A549 (cell line): ENCODE data around the gene CFI. TPM values are rescaled to one million over a fixed set of nuclear protein-coding genes. Genes with fewer than 3 reads are reported as not detected.

Experiments used
- ATAC-seq, 2 experiments: fragments of 200-7000 bp in 1 of 2; fragments of >200 bp in 1 of 2; cut with Nextera tagmentation in 1 of 2; cut with Tn5 transposase in 1 of 2; 3 replicates each; pipeline versions ENCODE4 v1.8.0 to v1.9.1; 2018 to 2020; ENCODE audit warnings: mild to moderate bottlenecking in 1 of 2, moderate library complexity in 1 of 2
- CTCF ChIA-PET: fragments of 300-600 bp; sonication (Branson Sonifier 250); formaldehyde crosslinking; extraction: SDS; loops from one replicate; lab custom pipeline; 2021; ENCODE audit warnings: antibody characterized with exemption, inconsistent platforms; lab: Yijun Ruan, JAX
- POLR2A ChIA-PET: fragments of 350-600 bp; formaldehyde crosslinking; extraction: SDS; loops from one replicate; lab custom pipeline; 2021; ENCODE audit warnings: antibody characterized with exemption, inconsistent platforms; lab: Yijun Ruan, JAX
- DNase-seq, 2 experiments: peaks; one replicate each; pipeline versions ENCODE4 v3.0.0 to v3.0.0-alpha.2; 2011 to 2016; ENCODE audit warnings: low read depth in 1 of 2, low spot score in 1 of 2
- FAIRE-seq: peaks from 2 replicates; lab custom pipeline; 2011; peaks lifted over from hg19 to GRCh38; lab: Jason Lieb, UNC
- H3K27ac ChIP-seq, 2 experiments: fragments of >200 bp; sonication (Bioruptor Twin); formaldehyde crosslinking; 3 replicates each; pipeline ENCODE4 v1.5.1; 2016 to 2017
- H3K4me1 ChIP-seq: fragments of >200 bp; sonication (Bioruptor Twin); formaldehyde crosslinking; 3 replicates; pipeline ENCODE4 v1.6.1; 2016
- H3K4me2 ChIP-seq: fragments of >200 bp; sonication (Bioruptor Twin); formaldehyde crosslinking; 3 replicates; pipeline ENCODE4 v1.6.1; 2016
- H3K4me3 ChIP-seq: fragments of >200 bp; sonication (Bioruptor Twin); formaldehyde crosslinking; 3 replicates; pipeline ENCODE4 v1.5.1; 2016
- H3K9me3 ChIP-seq: fragments of >200 bp; sonication (Bioruptor Twin); formaldehyde crosslinking; 3 replicates; pipeline ENCODE4 v1.6.1; 2016
- CBX2 ChIP-seq: fragments of 200-600 bp; sonication (generic); IDR thresholded peaks from 2 replicates; pipeline ENCODE4 v1.6.1; 2016; ENCODE audit warnings: low read depth, mild to moderate bottlenecking, borderline replicate concordance
- CBX8 ChIP-seq: fragments of 200-600 bp; sonication (generic); IDR thresholded peaks from 2 replicates; pipeline ENCODE4 v1.6.1; 2016
- HDAC2 ChIP-seq: fragments of 200-600 bp; sonication (generic); IDR thresholded peaks from 2 replicates; pipeline ENCODE4 v1.6.1; 2016
- HEYL ChIP-seq: fragments of 250-450 bp; sonication (Bioruptor Pico); IDR thresholded peaks from 2 replicates; pipeline ENCODE4 v1.8.0; 2021; ENCODE audit warnings: mild to moderate bottlenecking, moderate library complexity
- HOXB5 ChIP-seq: fragments of 250-450 bp; sonication (Bioruptor Pico); IDR thresholded peaks from 2 replicates; pipeline ENCODE4 v1.5.0; 2020; ENCODE audit warnings: mild to moderate bottlenecking, moderate library complexity
- JUN ChIP-seq, 2 experiments: fragments of >200 bp; sonication (Bioruptor Twin); formaldehyde crosslinking; IDR thresholded peaks; 2 replicates in 1 of 2; 3 replicates in 1 of 2; pipeline ENCODE4 v1.6.1; 2016 to 2017
- PHF8 ChIP-seq: fragments of 200-600 bp; sonication (generic); IDR thresholded peaks from 2 replicates; pipeline ENCODE4 v1.6.1; 2016; ENCODE audit warnings: low read depth, mild to moderate bottlenecking, antibody characterized with exemption, moderate library complexity, borderline replicate concordance
- POLR2AphosphoS2 ChIP-seq: conservative IDR thresholded peaks from 2 replicates; pipeline ENCODE4 v1.6.1; 2012; ENCODE audit warnings: low read length, improper control_type of control experiment, inconsistent platforms
- RAD21 ChIP-seq, 2 experiments: fragments of >200 bp in 1 of 2; sonication (Bioruptor Twin) in 1 of 2; formaldehyde crosslinking in 1 of 2; IDR thresholded peaks in 1 of 2; conservative IDR thresholded peaks in 1 of 2; 2 replicates in 1 of 2; 3 replicates in 1 of 2; pipeline ENCODE4 v1.6.1; 2012 to 2018; ENCODE audit warnings: inconsistent platforms in 1 of 2
- RCOR1 ChIP-seq: fragments of 150-350 bp; IDR thresholded peaks from 2 replicates; pipeline ENCODE4 v1.6.1; 2014; ENCODE audit warnings: antibody characterized with exemption, low read length, low read depth
- SREBF2 ChIP-seq: fragments of 450-650 bp; IDR thresholded peaks from 2 replicates; pipeline ENCODE4 v1.6.1; 2014; ENCODE audit warnings: mild to moderate bottlenecking, moderate library complexity
- ZC3H11A ChIP-seq: fragments of 450-650 bp; IDR thresholded peaks from 2 replicates; pipeline ENCODE4 v1.6.1; 2014; ENCODE audit warnings: antibody characterized with exemption, mild to moderate bottlenecking
- ZNF302 ChIP-seq: fragments of 250-450 bp; sonication (Bioruptor Pico); IDR thresholded peaks from 2 replicates; pipeline ENCODE4 v1.9.0; 2021; ENCODE audit warnings: inconsistent platforms, mild to moderate bottlenecking, moderate library complexity
- ZSCAN20 ChIP-seq: fragments of 250-450 bp; sonication (Bioruptor Pico); IDR thresholded peaks from 2 replicates; pipeline ENCODE4 v1.8.0; 2022; ENCODE audit warnings: mild to moderate bottlenecking, moderate library complexity
- WGBS: methylation state at CpG from one replicate; pipeline ENCODE4 v1.1.6; 2017; ENCODE audit errors: missing lambda C conversion rate; 5-methylcytosine and 5-hydroxymethylcytosine counted together
- polyA plus RNA-seq, 4 experiments: library from polyadenylated mRNA; depleted of rRNA in 3 of 4; stranded (reverse); fragments of >200 nt; fragmentation: RNase III in 1 of 4; extraction: RNeasy Plus Mini Kit Qiagen cat#74134 plus additional on column Dnase treatment in 1 of 4; gene quantifications; 2 replicates in 3 of 4; 3 replicates in 1 of 4; pipeline ENCODE4 v1.2.3, GENCODE V29; 2011 to 2017
- TF ChIP-seq, protein P1 (sequence below): fragments of 450-650 bp; IDR thresholded peaks from 2 replicates; pipeline ENCODE4 v1.6.1; 2014; ENCODE audit warnings: antibody characterized with exemption
- TF ChIP-seq, protein P2 (sequence below): fragments of 250-450 bp; sonication (Bioruptor Pico); IDR thresholded peaks from 2 replicates; pipeline ENCODE4 v1.5.0; 2021; ENCODE audit warnings: mild to moderate bottlenecking, moderate library complexity, borderline replicate concordance
- TF ChIP-seq, protein P3 (sequence below): fragments of 250-450 bp; sonication (Bioruptor Pico); IDR thresholded peaks from 2 replicates; pipeline ENCODE4 v1.5.0; 2020; ENCODE audit warnings: low read depth, mild to moderate bottlenecking, moderate library complexity
- TF ChIP-seq, protein P4 (sequence below): IDR thresholded peaks from 2 replicates; pipeline ENCODE4 v1.6.1; 2012
- TF ChIP-seq, protein P5 (sequence below): IDR thresholded peaks from 2 replicates; pipeline ENCODE4 v1.6.1; 2012; ENCODE audit warnings: low read depth, borderline replicate concordance

CFI gene
- polyA plus RNA-seq, 2 of the 4 experiments (the other 2 are of a cell fraction) = 2.6 to 2.8 TPM

DNA sequence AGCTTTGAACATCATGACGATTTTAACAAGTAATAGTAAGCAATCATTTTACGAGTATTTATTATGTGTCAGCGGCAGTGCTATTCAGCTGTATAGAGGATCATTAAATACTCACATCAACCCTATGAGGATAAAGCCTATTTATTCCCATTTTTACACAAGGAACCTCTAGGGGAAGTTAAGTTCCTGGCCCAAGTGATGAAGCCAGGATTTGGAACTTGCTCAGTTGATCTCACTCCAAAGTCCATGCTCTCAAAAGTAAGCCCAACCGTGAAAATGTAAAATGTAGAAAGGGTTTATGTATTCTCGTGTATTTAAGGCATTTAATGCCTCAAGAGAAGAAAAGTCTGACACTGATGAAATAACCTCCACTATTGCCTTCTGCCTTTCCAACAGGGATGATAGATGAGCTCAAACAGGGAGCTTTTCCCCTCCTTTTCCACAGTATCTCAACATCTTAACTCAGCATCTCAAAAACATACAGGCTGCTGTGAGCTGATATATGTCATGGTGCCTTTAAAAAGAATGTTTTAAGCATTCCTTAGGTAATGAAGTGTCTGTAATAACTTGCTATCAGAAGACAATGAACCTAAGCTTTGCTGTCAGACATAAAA, 36.9 kb downstream of the CFI start:
- no peak for FAIRE-seq
- Histone ChIP-seq H3K27ac (no peak overlapping the region), H3K4me3 (no peak overlapping the region)
- POLR2A ChIA-PET = no interaction called here
- 47% methylated on average over 5 of the region's 5 CpGs for whole genome bisulfite sequencing
- no peak for TF ChIP-seq ZNF302 (CRISPR knock-in tag)
- TF ChIP-seq PHF8 = no peak
- no peak for TF ChIP-seq ZSCAN20 (CRISPR knock-in tag)
- TF ChIP-seq CBX8 = no peak
- TF ChIP-seq HDAC2 = no peak
- no peak for TF ChIP-seq JUN (IDR thresholded peaks at IDR 0.05)
- TF ChIP-seq, all 56 proteins: peak for 0
- H3K4me1 ChIP-seq = no peaks in the 10 kb centered on the region
- CTCF ChIA-PET = no interaction called here
- no peak for DNase-seq
- ATAC-seq = no peak
- no peak overlapping the region for H3K4me2 ChIP-seq
- H3K9me3 ChIP-seq = no peaks in the 10 kb centered on the region

DNA sequence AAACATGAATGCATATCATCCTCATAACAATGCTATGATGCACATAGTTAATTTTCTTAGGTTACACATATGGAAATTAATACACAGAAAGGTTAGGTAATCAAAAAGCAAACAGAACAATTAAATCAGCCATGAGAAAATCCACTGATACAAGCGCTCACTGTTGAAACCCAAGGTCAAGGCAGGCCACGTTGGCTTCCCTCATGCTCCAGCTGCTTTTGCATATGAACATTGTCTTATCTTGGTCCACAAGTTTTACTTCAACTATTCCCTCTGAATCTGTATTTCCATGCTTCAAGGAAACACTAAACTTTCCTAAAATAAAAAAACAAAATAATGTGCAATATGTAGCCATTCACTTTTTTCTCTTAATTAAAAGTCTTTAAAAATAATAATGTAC, 37.4 kb downstream of the CFI start:
- Histone ChIP-seq H3K4me3 (no peak overlapping the region), H3K4me2 (no peak overlapping the region), H3K9me3 (no peaks in the 10 kb centered on the region), H3K27ac (no peak overlapping the region), H3K4me1 (no peaks in the 10 kb centered on the region)
- WGBS = 57% methylated on average over 2 of the region's 2 CpGs
- FAIRE-seq = no peak
- no peak for DNase-seq
- POLR2A ChIA-PET = no interaction called here
- TF ChIP-seq HOXB5 (CRISPR knock-in tag) = no peak
- no peak for TF ChIP-seq HEYL (CRISPR knock-in tag)
- TF ChIP-seq, protein P1, sequence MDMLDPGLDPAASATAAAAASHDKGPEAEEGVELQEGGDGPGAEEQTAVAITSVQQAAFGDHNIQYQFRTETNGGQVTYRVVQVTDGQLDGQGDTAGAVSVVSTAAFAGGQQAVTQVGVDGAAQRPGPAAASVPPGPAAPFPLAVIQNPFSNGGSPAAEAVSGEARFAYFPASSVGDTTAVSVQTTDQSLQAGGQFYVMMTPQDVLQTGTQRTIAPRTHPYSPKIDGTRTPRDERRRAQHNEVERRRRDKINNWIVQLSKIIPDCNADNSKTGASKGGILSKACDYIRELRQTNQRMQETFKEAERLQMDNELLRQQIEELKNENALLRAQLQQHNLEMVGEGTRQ = no peak
- TF ChIP-seq, protein P2, sequence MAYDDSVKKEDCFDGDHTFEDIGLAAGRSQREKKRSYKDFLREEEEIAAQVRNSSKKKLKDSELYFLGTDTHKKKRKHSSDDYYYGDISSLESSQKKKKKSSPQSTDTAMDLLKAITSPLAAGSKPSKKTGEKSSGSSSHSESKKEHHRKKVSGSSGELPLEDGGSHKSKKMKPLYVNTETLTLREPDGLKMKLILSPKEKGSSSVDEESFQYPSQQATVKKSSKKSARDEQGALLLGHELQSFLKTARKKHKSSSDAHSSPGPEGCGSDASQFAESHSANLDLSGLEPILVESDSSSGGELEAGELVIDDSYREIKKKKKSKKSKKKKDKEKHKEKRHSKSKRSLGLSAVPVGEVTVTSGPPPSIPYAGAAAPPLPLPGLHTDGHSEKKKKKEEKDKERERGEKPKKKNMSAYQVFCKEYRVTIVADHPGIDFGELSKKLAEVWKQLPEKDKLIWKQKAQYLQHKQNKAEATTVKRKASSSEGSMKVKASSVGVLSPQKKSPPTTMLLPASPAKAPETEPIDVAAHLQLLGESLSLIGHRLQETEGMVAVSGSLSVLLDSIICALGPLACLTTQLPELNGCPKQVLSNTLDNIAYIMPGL (CRISPR knock-in tag) = no peak
- TF ChIP-seq PHF8 = no peak
- TF ChIP-seq POLR2AphosphoS2 = no peak
- TF ChIP-seq CBX2 = no peak
- TF ChIP-seq RAD21 (conservative IDR thresholded peaks at IDR 0.05 in 1 of 2, IDR thresholded peaks at IDR 0.05 in 1 of 2) = no peak
- TF ChIP-seq RCOR1 = no peak
- TF ChIP-seq, protein P3, sequence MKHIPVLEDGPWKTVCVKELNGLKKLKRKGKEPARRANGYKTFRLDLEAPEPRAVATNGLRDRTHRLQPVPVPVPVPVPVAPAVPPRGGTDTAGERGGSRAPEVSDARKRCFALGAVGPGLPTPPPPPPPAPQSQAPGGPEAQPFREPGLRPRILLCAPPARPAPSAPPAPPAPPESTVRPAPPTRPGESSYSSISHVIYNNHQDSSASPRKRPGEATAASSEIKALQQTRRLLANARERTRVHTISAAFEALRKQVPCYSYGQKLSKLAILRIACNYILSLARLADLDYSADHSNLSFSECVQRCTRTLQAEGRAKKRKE (CRISPR knock-in tag) = no peak
- TF ChIP-seq, protein P4, sequence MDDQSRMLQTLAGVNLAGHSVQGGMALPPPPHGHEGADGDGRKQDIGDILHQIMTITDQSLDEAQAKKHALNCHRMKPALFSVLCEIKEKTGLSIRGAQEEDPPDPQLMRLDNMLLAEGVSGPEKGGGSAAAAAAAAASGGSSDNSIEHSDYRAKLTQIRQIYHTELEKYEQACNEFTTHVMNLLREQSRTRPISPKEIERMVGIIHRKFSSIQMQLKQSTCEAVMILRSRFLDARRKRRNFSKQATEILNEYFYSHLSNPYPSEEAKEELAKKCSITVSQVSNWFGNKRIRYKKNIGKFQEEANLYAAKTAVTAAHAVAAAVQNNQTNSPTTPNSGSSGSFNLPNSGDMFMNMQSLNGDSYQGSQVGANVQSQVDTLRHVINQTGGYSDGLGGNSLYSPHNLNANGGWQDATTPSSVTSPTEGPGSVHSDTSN = no peak
- TF ChIP-seq ZC3H11A = no peak
- no peak for TF ChIP-seq SREBF2
- TF ChIP-seq, protein P5, sequence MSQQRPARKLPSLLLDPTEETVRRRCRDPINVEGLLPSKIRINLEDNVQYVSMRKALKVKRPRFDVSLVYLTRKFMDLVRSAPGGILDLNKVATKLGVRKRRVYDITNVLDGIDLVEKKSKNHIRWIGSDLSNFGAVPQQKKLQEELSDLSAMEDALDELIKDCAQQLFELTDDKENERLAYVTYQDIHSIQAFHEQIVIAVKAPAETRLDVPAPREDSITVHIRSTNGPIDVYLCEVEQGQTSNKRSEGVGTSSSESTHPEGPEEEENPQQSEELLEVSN = no peak
- no peak for ATAC-seq
- CTCF ChIA-PET = no interaction called here
